Neuronal stem cell (in vitro differentiated cells): Measurements from ENCODE around the gene UCHL1.

ENCODE experiments used
- DNase-seq: peaks from one replicate; pipeline ENCODE4 v3.0.0-alpha.2; 2013; ENCODE audit warnings: low spot score
- H2AFZ ChIP-seq: one replicate; pipeline ENCODE4 v1.6.1; 2013; ENCODE audit warnings: mild to moderate bottlenecking, low read length, inconsistent platforms
- H2AK5ac ChIP-seq: 2 replicates; pipeline ENCODE4 v1.6.1; 2013; ENCODE audit warnings: low read depth, mild to moderate bottlenecking, inconsistent platforms, low read length, moderate library complexity, mixed read lengths
- H2BK120ac ChIP-seq: 2 replicates; pipeline ENCODE4 v1.6.1; 2013; ENCODE audit warnings: low read depth, mild to moderate bottlenecking, inconsistent platforms, low read length, moderate library complexity, mixed read lengths
- H2BK12ac ChIP-seq: one replicate; pipeline ENCODE4 v1.6.1; 2013; ENCODE audit warnings: low read length, inconsistent platforms
- H2BK15ac ChIP-seq: 2 replicates; pipeline ENCODE4 v1.6.1; 2013; ENCODE audit warnings: mild to moderate bottlenecking, low read length, inconsistent platforms, mixed read lengths
- H2BK5ac ChIP-seq: one replicate; pipeline ENCODE4 v1.6.1; 2013; ENCODE audit warnings: inconsistent platforms, mild to moderate bottlenecking, low read length, moderate library complexity
- H3K14ac ChIP-seq: one replicate; pipeline ENCODE4 v1.6.1; 2013; ENCODE audit warnings: low read length, inconsistent platforms
- H3K18ac ChIP-seq: 2 replicates; pipeline ENCODE4 v1.6.1; 2013; ENCODE audit warnings: low read length, inconsistent platforms
- H3K23ac ChIP-seq: 2 replicates; pipeline ENCODE4 v1.6.1; 2013; ENCODE audit warnings: low read depth, mild to moderate bottlenecking, mixed read lengths, low read length, inconsistent platforms; ENCODE audit not compliant: poor library complexity
- H3K27ac ChIP-seq: replicated peaks from 3 replicates; pipeline ENCODE4 v1.5.1; 2013; ENCODE audit warnings: low read length, inconsistent platforms
- H3K27me3 ChIP-seq, 3 experiments: 2 replicates each; pipeline ENCODE4 v1.6.1; 2013; ENCODE audit warnings: low read length in 3 of 3, mild to moderate bottlenecking in 2 of 3, inconsistent platforms in 1 of 3, low read depth in 1 of 3, mixed read lengths in 1 of 3, moderate library complexity in 1 of 3; ENCODE audit not compliant: control insufficient read depth in 3 of 3, insufficient read depth in 3 of 3
- H3K36me3 ChIP-seq, 2 donors: replicated peaks in 1 of 2; 2 replicates each; pipeline ENCODE4 v1.6.1; 2013; ENCODE audit warnings: low read length in 2 of 2; ENCODE audit not compliant: control insufficient read depth in 2 of 2, insufficient read depth in 2 of 2
- H3K4ac ChIP-seq: 2 replicates; pipeline ENCODE4 v1.6.1; 2013; ENCODE audit warnings: inconsistent platforms, mild to moderate bottlenecking, low read length, moderate library complexity
- H3K4me1 ChIP-seq, 2 donors: 1 replicate in 1 of 2; 2 replicates in 1 of 2; pipeline ENCODE4 v1.6.1; 2013; ENCODE audit warnings: low read length in 2 of 2, low read depth in 1 of 2; ENCODE audit not compliant: control insufficient read depth in 2 of 2, insufficient read depth in 1 of 2
- H3K4me2 ChIP-seq: one replicate; pipeline ENCODE4 v1.6.1; 2013; ENCODE audit warnings: mild to moderate bottlenecking, low read length, inconsistent platforms; ENCODE audit not compliant: insufficient read depth, poor library complexity, severe bottlenecking
- H3K4me3 ChIP-seq, 2 donors: 2 replicates each; pipeline ENCODE4 v1.5.1; 2013; ENCODE audit warnings: low read length in 2 of 2, mild to moderate bottlenecking in 2 of 2, inconsistent platforms in 1 of 2, moderate library complexity in 1 of 2
- H3K79me1 ChIP-seq: one replicate; pipeline ENCODE4 v1.6.1; 2013; ENCODE audit warnings: low read depth, mild to moderate bottlenecking, inconsistent platforms, low read length, moderate library complexity
- H3K9ac ChIP-seq: one replicate; pipeline ENCODE4 v1.6.1; 2013; ENCODE audit warnings: mild to moderate bottlenecking, low read depth, low read length, inconsistent platforms; ENCODE audit not compliant: poor library complexity
- H3K9me3 ChIP-seq, 2 donors: replicated peaks in 1 of 2; 2 replicates each; pipeline versions ENCODE3 to v1.6.1; 2013; ENCODE audit warnings: low read length in 2 of 2, mild to moderate bottlenecking in 2 of 2, inconsistent platforms in 1 of 2, low read depth in 1 of 2, mixed read lengths in 1 of 2, moderate library complexity in 1 of 2; ENCODE audit not compliant: control insufficient read depth in 2 of 2, insufficient read depth in 1 of 2
- H4K8ac ChIP-seq: one replicate; pipeline ENCODE4 v1.6.1; 2013; ENCODE audit warnings: low read depth, mild to moderate bottlenecking, inconsistent platforms, low read length, moderate library complexity
- H4K91ac ChIP-seq: one replicate; pipeline ENCODE4 v1.6.1; 2013; ENCODE audit warnings: low read length, low read depth, mild to moderate bottlenecking, inconsistent platforms; ENCODE audit not compliant: poor library complexity
- WGBS, 2 donors: extraction: QIAGEN DNeasy Blood & Tissue Kit; methylation state at CpG; one replicate each; pipeline ENCODE4 v1.1.7; 2013; ENCODE audit warnings: missing lambda C conversion rate in 2 of 2, mixed read lengths in 1 of 2; ENCODE audit not compliant: insufficient read length in 2 of 2, insufficient replicate concordance in 1 of 2; ENCODE audit errors: extremely low coverage in 2 of 2; 5-methylcytosine and 5-hydroxymethylcytosine counted together

UCHL1 gene

GRCh38 chr4:41211951-41212615, 44.6 kb upstream of the UCHL1 start:
- Histone ChIP-seq H3K36me3 (no peaks in the 10 kb centered on the region), H3K4me3 (no peak overlapping the region), H2BK15ac (no peak overlapping the region), H2AK5ac (no peak overlapping the region), H3K4me1 (peaks cover 5 to 6% of the 10 kb centered on the region in 2 donors), H4K91ac (no peak overlapping the region), H3K23ac (no peak overlapping the region), H3K9me3 (no peaks in the 10 kb centered on the region), H3K14ac (no peak overlapping the region), H3K18ac (no peak overlapping the region), H3K4me2 (no peak overlapping the region), H2AFZ (no peak overlapping the region), H3K4ac (no peak overlapping the region), H2BK120ac (no peak overlapping the region), H4K8ac (no peak overlapping the region), H3K27me3 (peaks cover 0 to 68% (median 0%) of the 10 kb centered on the region in 3 experiments), H2BK12ac (no peak overlapping the region), H2BK5ac (no peak overlapping the region), H3K9ac (no peak overlapping the region), H3K27ac (no peak overlapping the region), H3K79me1 (no peaks in the 10 kb centered on the region)
- DNase-seq: no peak
- WGBS, 2 donors: no CpG with 5 or more reads among the region's 1 CpG

- H3K36me3 ChIP-seq: no peaks in the 10 kb centered on the region
Measured at GRCh38 chr4:41212616-41213203, 44.0 kb upstream of the UCHL1 start.

GRCh38 chr4:41213625-41214135, 43.0 kb upstream of the UCHL1 start:
- no peak overlapping the region for H3K4ac ChIP-seq
- H3K79me1 ChIP-seq: no peaks in the 10 kb centered on the region
- H2AK5ac ChIP-seq: no peak overlapping the region
- H3K14ac ChIP-seq: peak overlapping the region; percentile 63
- H2BK120ac ChIP-seq: no peak overlapping the region
- H3K9me3 ChIP-seq: no peaks in the 10 kb centered on the region
- no peak overlapping the region for H2BK15ac ChIP-seq
- H4K8ac ChIP-seq: no peak overlapping the region
- H2BK5ac ChIP-seq: no peak overlapping the region
- DNase-seq: no peak
- H2BK12ac ChIP-seq: no peak overlapping the region
- peak overlapping the region; percentile 88 for H3K4me2 ChIP-seq
- WGBS, 2 donors: no CpG with 5 or more reads among the region's 35 CpGs
- H2AFZ ChIP-seq: peak overlapping the region; percentile 98
- peak overlapping the region; percentile 31 for H3K18ac ChIP-seq
- H3K36me3 ChIP-seq: no peaks in the 10 kb centered on the region
- H3K4me1 ChIP-seq: peaks cover 5 to 6% of the 10 kb centered on the region in 2 donors
- H3K9ac ChIP-seq: peak overlapping the region; percentile 86
- H3K27me3 ChIP-seq: peaks cover 0 to 81% (median 0%) of the 10 kb centered on the region in 3 experiments
- no peak overlapping the region for H3K27ac ChIP-seq
- H3K23ac ChIP-seq: peak overlapping the region; percentile 34
- H3K4me3 ChIP-seq: peak overlapping the region; percentile 56 to 95
- no peak overlapping the region for H4K91ac ChIP-seq

More at GRCh38 chr4:41212616-41213203, 44.0 kb upstream of the UCHL1 start:
- no peak overlapping the region for H3K14ac ChIP-seq
- H3K23ac ChIP-seq: no peak overlapping the region
- H3K27me3 ChIP-seq: peaks cover 0 to 74% (median 0%) of the 10 kb centered on the region in 3 experiments
- DNase-seq: no peak
- no peak overlapping the region for H2BK15ac ChIP-seq
- no peak overlapping the region for H3K27ac ChIP-seq
- no peak overlapping the region for H2AK5ac ChIP-seq
- no CpG with 5 or more reads among the region's 12 CpGs for WGBS, 2 donors
- H2BK5ac ChIP-seq: no peak overlapping the region
- no peaks in the 10 kb centered on the region for H3K79me1 ChIP-seq
- no peak overlapping the region for H2BK12ac ChIP-seq
- peaks cover 5 to 6% of the 10 kb centered on the region in 2 donors for H3K4me1 ChIP-seq
- H3K9me3 ChIP-seq: no peaks in the 10 kb centered on the region
- H2AFZ ChIP-seq: no peak overlapping the region
- H2BK120ac ChIP-seq: no peak overlapping the region
- H3K4me3 ChIP-seq: no peak overlapping the region
- H3K18ac ChIP-seq: no peak overlapping the region
- no peak overlapping the region for H4K91ac ChIP-seq
- no peak overlapping the region for H4K8ac ChIP-seq
- H3K4ac ChIP-seq: no peak overlapping the region
- peak overlapping the region; percentile 88 for H3K4me2 ChIP-seq
- H3K9ac ChIP-seq: no peak overlapping the region

- no CpG with 5 or more reads among the region's 71 CpGs for WGBS, 2 donors
- Histone ChIP-seq H2BK5ac (no peak within 1 kb of the TSS), H3K4ac (no peak within 1 kb of the TSS), H2AFZ (peak within 1 kb of the TSS; percentile 98), H3K27me3 (peaks cover 0 to 82% (median 0%) of the 10 kb centered on the region in 3 experiments), H3K4me3 (peak within 1 kb of the TSS; percentile 56 to 95), H3K4me2 (peak within 1 kb of the TSS; percentile 88), H2BK15ac (no peak within 1 kb of the TSS), H3K4me1 (peaks cover 5 to 6% of the 10 kb centered on the region in 2 donors), H4K91ac (no peak within 1 kb of the TSS), H3K9me3 (no peaks in the 10 kb centered on the region), H3K18ac (peak within 1 kb of the TSS; percentile 86), H4K8ac (no peak within 1 kb of the TSS), H3K27ac (peak within 1 kb of the TSS; percentile 91), H2AK5ac (peak within 1 kb of the TSS; percentile 90), H3K79me1 (no peaks in the 10 kb centered on the region), H2BK120ac (no peak within 1 kb of the TSS), H3K36me3 (no peaks in the 10 kb centered on the region), H3K14ac (peak within 1 kb of the TSS; percentile 63), H3K23ac (peak within 1 kb of the TSS; percentile 34), H3K9ac (peak within 1 kb of the TSS; percentile 86), H2BK12ac (peak within 1 kb of the TSS; percentile 82)
- DNase-seq: peak; percentile 97
Measured at GRCh38 chr4:41214136-41214824, 42.4 kb upstream of the UCHL1 start, which contains the start of gene APBB2. Gene APBB2, minus strand, starts transcription at chr4:41214542. Its CDS starts 181,288 bp downstream, at chr4:41033254.
